PC-3 (cell line): ENCODE results near the gene AGR3. TPM values are rescaled to one million over a fixed set of nuclear protein-coding genes. Genes with fewer than 3 reads are reported as not detected.
"Not testable (repeated sequence)": the region's sequence is repeated elsewhere in the genome, so short reads cannot be mapped to it uniquely, and the experiment has no call there.

Experiments used
- ATAC-seq: fragments of 200-7000 bp; cut with Tn5 transposase; 2 replicates; pipeline ENCODE4 v1.9.1; 2020; ENCODE audit warnings: mild to moderate bottlenecking, moderate library complexity
- BruUV-seq: library from RNA; stranded (reverse); fragments of 400-500 nt; replicated peaks from 2 replicates; lab custom pipeline; 2021; lab: Mats Ljungman, UMichigan
- CTCF ChIA-PET: fragments of 300-600 bp; sonication (Branson Sonifier 250); formaldehyde crosslinking; loops from one replicate; lab custom pipeline; 2022; ENCODE audit warnings: antibody characterized with exemption; lab: Charles Lee
- POLR2A ChIA-PET: fragments of 300-600 bp; sonication (Branson Sonifier 250); formaldehyde crosslinking; loops from one replicate; lab custom pipeline; 2022; ENCODE audit warnings: antibody characterized with exemption; ENCODE audit not compliant: unreplicated experiment; lab: Charles Lee
- DNase-seq: peaks from one replicate; pipeline ENCODE4 v3.0.0-alpha.2; 2015
- H2AFZ ChIP-seq: fragments of 300-600 bp; sonication (generic); 2 replicates; pipeline ENCODE4 v1.6.0; 2016; ENCODE audit warnings: antibody characterized with exemption, low read length
- H3F3A ChIP-seq: fragments of 300-600 bp; sonication (generic); one replicate; pipeline ENCODE4 v1.6.0; 2017; ENCODE audit warnings: antibody characterized with exemption, low read length, control low read depth, mild to moderate bottlenecking; ENCODE audit not compliant: unreplicated experiment
- H3K27ac ChIP-seq: fragments of 300-600 bp; sonication (generic); 2 replicates; pipeline ENCODE4 v1.5.1; 2016; ENCODE audit warnings: mild to moderate bottlenecking, low read length
- H3K27me3 ChIP-seq: fragments of 300-600 bp; sonication (generic); 2 replicates; pipeline ENCODE4 v1.6.1; 2016; ENCODE audit warnings: low read length, mixed read lengths
- H3K36me3 ChIP-seq: fragments of 300-600 bp; sonication (generic); 2 replicates; pipeline ENCODE4 v1.6.1; 2016; ENCODE audit warnings: low read depth, mixed run types, low read length, mixed read lengths
- H3K4me1 ChIP-seq: fragments of 300-600 bp; sonication (generic); 2 replicates; pipeline ENCODE4 v1.5.1; 2016; ENCODE audit warnings: low read length; ENCODE audit not compliant: insufficient read depth
- H3K4me2 ChIP-seq: fragments of 300-600 bp; sonication (generic); 2 replicates; pipeline ENCODE4 v1.6.0; 2016; ENCODE audit warnings: low read length
- H3K4me3 ChIP-seq: fragments of 300-600 bp; sonication (generic); 2 replicates; pipeline ENCODE4 v1.5.1; 2016; ENCODE audit warnings: mild to moderate bottlenecking, low read length, mixed read lengths
- H3K79me2 ChIP-seq: fragments of 300-600 bp; sonication (generic); 2 replicates; pipeline ENCODE4 v1.6.1; 2017; ENCODE audit warnings: low read length, mixed read lengths
- H3K9ac ChIP-seq: fragments of 300-600 bp; sonication (generic); 2 replicates; pipeline ENCODE4 v1.6.0; 2016; ENCODE audit warnings: mild to moderate bottlenecking, low read length
- H3K9me2 ChIP-seq: fragments of 300-600 bp; sonication (generic); replicated peaks from 2 replicates; pipeline ENCODE4 v1.6.1; 2016; ENCODE audit warnings: mixed run types, low read length, mixed read lengths
- H3K9me3 ChIP-seq: fragments of 300-600 bp; sonication (generic); 2 replicates; pipeline ENCODE4 v1.6.1; 2016; ENCODE audit warnings: low read length, mixed read lengths
- H4K20me1 ChIP-seq: fragments of 300-600 bp; sonication (generic); 2 replicates; pipeline ENCODE4 v1.6.1; 2016; ENCODE audit warnings: low read length, mixed read lengths
- CTCF ChIP-seq: fragments of 300-600 bp; sonication (generic); conservative IDR thresholded peaks from 2 replicates; pipeline ENCODE4 v1.5.1; 2017; ENCODE audit warnings: antibody characterized with exemption, low read depth, mild to moderate bottlenecking, low read length
- EZH2 ChIP-seq: fragments of 300-600 bp; sonication (generic); IDR thresholded peaks from one replicate; pipeline ENCODE4 v1.6.1; 2017; ENCODE audit warnings: antibody characterized with exemption, mild to moderate bottlenecking, low read length; ENCODE audit not compliant: unreplicated experiment
- EZH2phosphoT487 ChIP-seq: fragments of 300-600 bp; sonication (generic); IDR thresholded peaks from 2 replicates; pipeline ENCODE4 v1.6.1; 2018; ENCODE audit warnings: mild to moderate bottlenecking, antibody characterized with exemption, low read length, borderline replicate concordance
- intact Hi-C: fragments of 100-400 bp; cut with micrococcal nuclease; formaldehyde crosslinking; loops from 2 replicates; pipeline ENCODE4 v1.9.0; 2023
- total RNA-seq: library from RNA; depleted of rRNA; stranded (reverse); fragments of >200 nt; gene quantifications from 2 replicates; pipeline ENCODE4 v1.2.3, GENCODE V29; 2014

The AGR3 gene
- total RNA-seq, 1 experiment from 2014 or later: not detected

DNA sequence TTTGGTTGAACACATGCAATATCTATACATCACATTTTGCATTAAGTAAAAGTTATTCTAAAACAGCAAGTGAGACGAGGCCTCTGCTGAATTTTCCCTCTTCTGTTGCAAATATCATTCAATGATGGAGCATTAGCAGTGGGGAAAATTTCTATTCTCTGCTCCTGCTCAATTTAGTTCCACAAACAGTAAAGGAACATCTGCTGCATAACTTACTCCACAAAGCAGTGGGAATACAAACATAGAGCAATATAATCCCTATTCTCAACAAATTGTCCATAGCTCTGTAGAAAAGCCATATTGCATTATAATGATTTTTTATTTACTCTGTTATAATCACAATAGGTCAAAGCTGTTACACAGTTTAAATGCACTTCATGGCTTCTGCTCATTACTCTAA is 5.9 kb downstream of the AGR3 start:
- CTCF ChIA-PET: no interaction called here
- H3K4me2 ChIP-seq: no peak overlapping the region
- intact Hi-C loops: no loop called here
- POLR2A ChIA-PET: interaction anchor here (0.6 kb wide), 1 partner anchor 400 kb away, joined by 4 read pairs; no protein-coding TSS in a partner anchor
- no peaks in the 10 kb centered on the region for H3K9me2 ChIP-seq
- H3K4me3 ChIP-seq: no peak overlapping the region
- no peaks in the 10 kb centered on the region for H3K4me1 ChIP-seq
- H3K79me2 ChIP-seq: no peaks in the 10 kb centered on the region
- DNase-seq (no peak), ATAC-seq (no peak)
- no peaks in the 10 kb centered on the region for H3K27me3 ChIP-seq
- H4K20me1 ChIP-seq: no peaks in the 10 kb centered on the region
- H3F3A ChIP-seq: no peaks in the 10 kb centered on the region
- no TSS peak for BruUV-seq
- H3K9me3 ChIP-seq: no peaks in the 10 kb centered on the region
- no peak overlapping the region for H2AFZ ChIP-seq
- no peaks in the 10 kb centered on the region for H3K36me3 ChIP-seq
- no peak overlapping the region for H3K9ac ChIP-seq
- H3K27ac ChIP-seq: no peak overlapping the region
- TF ChIP-seq EZH2phosphoT487 (no peak), CTCF (no peak), EZH2 (no peak)

DNA sequence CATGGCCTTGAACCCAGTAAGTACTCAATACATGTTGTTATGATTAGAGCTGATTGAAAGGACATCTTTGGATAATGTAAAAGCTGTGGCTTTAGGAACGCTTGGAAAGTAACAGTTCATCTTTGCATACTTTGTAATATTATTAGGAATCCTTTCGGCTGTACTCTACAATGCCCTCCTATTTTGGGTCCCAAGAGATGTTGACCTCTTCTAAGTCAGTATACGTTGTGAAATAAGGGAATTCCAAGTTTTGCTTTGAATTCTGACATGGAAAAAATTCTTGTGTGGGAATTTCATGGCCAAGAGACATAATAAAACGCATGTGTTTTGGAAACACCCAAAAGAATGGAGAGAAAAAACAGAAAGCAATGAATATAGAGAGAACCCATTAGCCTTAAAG is 7.7 kb downstream of the AGR3 start:
- Histone ChIP-seq H3K9me2 (no peaks in the 10 kb centered on the region), H3K27me3 (no peaks in the 10 kb centered on the region), H3K4me3 (no peak overlapping the region), H3K9ac (no peak overlapping the region), H2AFZ (no peak overlapping the region), H3K9me3 (no peaks in the 10 kb centered on the region), H4K20me1 (no peaks in the 10 kb centered on the region), H3K4me2 (no peak overlapping the region), H3K4me1 (no peaks in the 10 kb centered on the region), H3K79me2 (no peaks in the 10 kb centered on the region), H3K36me3 (no peaks in the 10 kb centered on the region), H3K27ac (no peak overlapping the region), H3F3A (no peaks in the 10 kb centered on the region)
- DNase-seq: no peak
- ChIA-PET CTCF (no interaction called here), POLR2A (no interaction called here)
- intact Hi-C loops: no loop called here
- no TSS peak for BruUV-seq
- ATAC-seq: no peak
- TF ChIP-seq CTCF (no peak), EZH2 (no peak), EZH2phosphoT487 (no peak)

DNA sequence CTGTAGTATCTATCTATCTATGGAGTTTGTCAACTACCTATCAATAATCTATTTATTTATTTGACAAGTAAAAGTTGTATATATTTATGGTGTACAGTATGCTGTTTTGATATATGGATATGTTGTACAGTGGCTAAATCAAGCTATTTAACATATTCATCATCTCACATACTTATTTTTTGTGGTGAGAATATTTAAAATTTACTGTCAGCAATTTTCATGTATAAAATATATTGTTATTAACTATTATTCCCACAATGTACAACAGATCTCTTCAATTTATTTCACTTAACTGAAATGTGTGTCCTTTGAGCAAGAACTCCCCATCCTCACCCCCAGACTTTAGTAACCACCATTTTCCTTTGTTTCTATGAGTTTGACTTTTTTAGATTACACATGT is 14.5 kb downstream of the AGR3 start:
- H3K4me1 ChIP-seq: no peaks in the 10 kb centered on the region
- no peaks in the 10 kb centered on the region for H3K9me2 ChIP-seq
- no peak overlapping the region for H3K4me2 ChIP-seq
- H3K9ac ChIP-seq: no peak overlapping the region
- no peak for TF ChIP-seq EZH2
- TF ChIP-seq EZH2phosphoT487: no peak
- no peak for TF ChIP-seq CTCF
- no peaks in the 10 kb centered on the region for H3F3A ChIP-seq
- no peaks in the 10 kb centered on the region for H3K27me3 ChIP-seq
- POLR2A ChIA-PET: no interaction called here
- H3K36me3 ChIP-seq: no peaks in the 10 kb centered on the region
- no peak overlapping the region for H2AFZ ChIP-seq
- no peaks in the 10 kb centered on the region for H3K9me3 ChIP-seq
- H3K79me2 ChIP-seq: no peaks in the 10 kb centered on the region
- no peaks in the 10 kb centered on the region for H4K20me1 ChIP-seq
- no TSS peak for BruUV-seq
- H3K27ac ChIP-seq: no peak overlapping the region
- CTCF ChIA-PET: no interaction called here
- no peak overlapping the region for H3K4me3 ChIP-seq
- no peak for ATAC-seq
- intact Hi-C loops: no loop called here
- DNase-seq: no peak

- H4K20me1 ChIP-seq, H2AFZ ChIP-seq, ATAC-seq, DNase-seq, H3K79me2 ChIP-seq, BruUV-seq, H3K9ac ChIP-seq, H3K36me3 ChIP-seq, H3K9me2 ChIP-seq, H3K27ac ChIP-seq, CTCF ChIA-PET, H3K9me3 ChIP-seq, intact Hi-C loops, H3K4me3 ChIP-seq, POLR2A ChIA-PET, H3K27me3 ChIP-seq, H3K4me2 ChIP-seq, H3F3A ChIP-seq: not testable (repeated sequence)
- peaks cover 17% of the 10 kb centered on the region for H3K4me1 ChIP-seq
Measured at GRCh38 chr7:16853189-16853588, 28.6 kb downstream of the AGR3 start.
